GM12872 (cell line): ENCODE measurements around the gene C1QTNF6.

Source experiments
- TF ChIP-seq, protein P1 (sequence below): IDR thresholded peaks from 3 replicates; pipeline ENCODE4 v1.5.1; 2011; ENCODE audit warnings: low read depth, mild to moderate bottlenecking, low read length, moderate library complexity; ENCODE audit not compliant: insufficient read depth

Gene C1QTNF6

DNA sequence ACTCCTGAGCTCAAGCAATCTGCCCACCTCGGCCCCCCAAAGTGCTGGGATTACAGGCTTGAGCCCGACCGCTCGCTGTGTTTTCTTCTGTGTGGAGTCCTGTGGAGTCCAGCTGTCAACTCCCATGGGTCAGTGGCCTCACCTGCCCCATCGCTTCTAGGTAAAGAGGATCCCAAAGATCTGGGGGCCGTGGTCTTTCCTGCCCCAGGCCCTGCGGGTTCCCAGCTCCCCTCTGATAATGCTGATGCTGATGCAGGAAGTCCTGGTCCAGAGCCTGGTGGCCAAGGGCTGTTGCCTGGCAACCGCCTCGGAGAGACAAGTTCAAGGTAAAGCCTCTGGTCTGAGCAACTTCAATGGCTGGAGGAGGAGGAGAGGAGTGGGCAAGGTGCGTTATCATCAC is 14.7 kb upstream of the C1QTNF6 start:
- TF ChIP-seq, protein P1, sequence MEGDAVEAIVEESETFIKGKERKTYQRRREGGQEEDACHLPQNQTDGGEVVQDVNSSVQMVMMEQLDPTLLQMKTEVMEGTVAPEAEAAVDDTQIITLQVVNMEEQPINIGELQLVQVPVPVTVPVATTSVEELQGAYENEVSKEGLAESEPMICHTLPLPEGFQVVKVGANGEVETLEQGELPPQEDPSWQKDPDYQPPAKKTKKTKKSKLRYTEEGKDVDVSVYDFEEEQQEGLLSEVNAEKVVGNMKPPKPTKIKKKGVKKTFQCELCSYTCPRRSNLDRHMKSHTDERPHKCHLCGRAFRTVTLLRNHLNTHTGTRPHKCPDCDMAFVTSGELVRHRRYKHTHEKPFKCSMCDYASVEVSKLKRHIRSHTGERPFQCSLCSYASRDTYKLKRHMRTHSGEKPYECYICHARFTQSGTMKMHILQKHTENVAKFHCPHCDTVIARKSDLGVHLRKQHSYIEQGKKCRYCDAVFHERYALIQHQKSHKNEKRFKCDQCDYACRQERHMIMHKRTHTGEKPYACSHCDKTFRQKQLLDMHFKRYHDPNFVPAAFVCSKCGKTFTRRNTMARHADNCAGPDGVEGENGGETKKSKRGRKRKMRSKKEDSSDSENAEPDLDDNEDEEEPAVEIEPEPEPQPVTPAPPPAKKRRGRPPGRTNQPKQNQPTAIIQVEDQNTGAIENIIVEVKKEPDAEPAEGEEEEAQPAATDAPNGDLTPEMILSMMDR, result no peak

DNA sequence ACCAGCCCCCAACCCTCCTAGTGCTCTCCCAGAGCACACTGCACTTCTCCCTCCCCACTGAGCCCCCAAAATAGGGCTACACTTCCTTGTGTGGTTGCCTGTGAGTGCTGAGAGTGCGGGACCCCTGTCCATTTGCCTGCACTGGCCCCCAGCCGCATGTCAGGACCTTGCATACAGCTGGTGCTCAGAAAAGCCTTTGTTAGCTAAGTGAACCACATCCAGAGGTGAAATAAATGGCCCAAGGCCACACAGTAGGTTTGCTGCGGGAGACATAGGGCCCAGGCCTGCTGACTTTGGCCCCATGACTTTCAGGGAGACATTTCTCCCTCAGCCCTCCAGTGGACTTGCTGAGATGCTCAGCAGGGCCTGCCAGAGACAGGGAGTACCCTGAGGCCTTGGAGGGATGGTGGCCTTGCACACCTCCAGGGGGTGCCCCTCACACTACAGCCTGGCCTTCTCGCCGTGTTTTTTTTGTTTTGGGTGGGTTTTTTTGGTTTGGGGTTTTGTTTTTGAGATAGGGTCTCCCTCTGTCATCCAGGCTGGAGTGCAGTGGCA is 14.0 kb upstream of the C1QTNF6 start:
- TF ChIP-seq, protein P1, result no peak

DNA sequence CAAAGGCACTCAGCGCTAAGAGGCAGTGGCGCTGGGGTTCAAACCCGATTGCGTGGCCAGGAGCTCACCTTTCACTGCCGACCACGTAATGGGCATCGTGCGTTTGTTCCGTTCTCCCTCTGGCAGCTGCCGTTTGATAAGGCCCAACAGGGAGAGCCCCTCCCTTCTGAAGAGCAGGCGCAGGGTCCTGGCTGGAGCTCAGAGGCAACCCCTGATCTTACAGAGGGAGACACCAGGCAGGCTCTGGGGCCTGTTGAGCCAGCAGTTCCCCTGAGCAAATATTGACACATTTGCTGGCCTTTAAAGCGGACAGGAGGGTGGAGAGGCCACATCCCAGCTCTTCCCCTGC is 11.7 kb upstream of the C1QTNF6 start:
- TF ChIP-seq, protein P1, result no peak

DNA sequence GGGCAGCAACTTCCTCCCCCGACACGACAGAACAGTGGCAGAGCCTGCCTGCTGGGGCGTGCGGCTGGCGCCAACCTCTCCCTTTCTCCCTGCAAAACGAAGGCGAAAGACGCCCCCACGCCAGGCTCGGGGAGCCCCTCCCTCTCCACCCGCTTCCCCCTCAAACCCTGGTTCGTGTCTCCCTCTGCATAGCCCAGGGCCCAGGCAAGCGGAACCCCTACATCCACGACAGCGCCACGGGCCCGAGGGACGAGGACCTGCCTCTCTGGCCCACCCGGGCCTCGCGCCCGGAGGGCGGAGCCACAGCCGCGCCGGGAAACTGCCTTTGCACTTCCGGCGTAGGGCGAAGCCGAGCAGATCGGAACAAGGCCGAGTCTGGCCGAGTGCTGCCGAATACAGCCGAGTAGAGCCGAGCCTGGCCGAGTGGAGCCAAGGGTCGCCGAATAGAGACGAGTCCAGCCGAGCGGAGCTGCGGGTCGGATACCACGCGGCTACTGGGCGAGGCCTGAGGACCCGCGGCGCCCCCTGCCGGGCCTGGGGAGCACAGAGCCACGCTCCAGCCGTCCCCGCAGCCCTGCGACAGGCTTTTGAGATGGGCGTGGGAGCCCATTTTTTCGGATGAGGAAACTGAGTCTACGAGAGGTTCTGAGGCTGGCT is 11.2 kb upstream of the C1QTNF6 start:
- TF ChIP-seq, protein P1, result peak; percentile 90

DNA sequence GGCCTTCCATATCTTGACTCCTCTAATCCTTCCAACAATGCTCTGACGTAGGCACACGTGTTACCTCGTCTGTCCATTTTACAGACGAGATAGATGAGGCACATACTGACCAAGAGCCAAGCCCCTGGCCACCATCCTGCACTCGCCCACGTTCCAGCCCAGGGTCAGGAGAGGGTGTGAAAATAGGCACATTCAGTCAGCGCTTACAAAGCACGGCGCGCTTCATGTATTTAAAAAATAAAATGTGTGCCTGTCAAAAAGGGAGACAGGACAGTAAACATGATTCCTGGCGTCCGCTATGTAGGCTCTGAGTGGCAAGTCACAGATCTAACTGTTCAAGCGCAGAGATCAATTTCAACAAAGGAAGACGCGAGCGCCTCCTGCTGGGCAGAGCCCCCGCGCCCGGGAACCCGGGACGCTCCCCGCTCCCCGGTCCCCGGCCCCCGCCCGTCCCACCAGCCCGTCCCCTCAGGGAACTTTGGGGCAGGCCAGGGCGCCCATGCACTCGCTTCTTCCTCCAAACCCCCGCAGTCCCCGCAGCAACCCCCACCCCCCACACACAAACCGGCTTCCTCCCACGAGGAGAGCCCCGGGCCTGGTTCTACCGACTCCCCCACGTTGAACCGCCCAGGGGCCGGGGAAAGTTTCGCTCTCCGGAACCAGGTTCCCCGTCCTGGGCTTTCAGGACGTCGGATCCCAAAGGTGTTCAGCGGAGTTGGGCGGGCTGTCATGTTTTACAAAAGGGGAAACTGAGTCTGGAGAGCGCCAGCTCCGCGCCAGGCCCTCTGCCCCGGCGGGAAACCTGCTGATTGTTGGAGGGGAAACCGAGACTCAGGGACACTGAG is 10.4 kb upstream of the C1QTNF6 start:
- TF ChIP-seq, protein P1, result peak; percentile 79

DNA sequence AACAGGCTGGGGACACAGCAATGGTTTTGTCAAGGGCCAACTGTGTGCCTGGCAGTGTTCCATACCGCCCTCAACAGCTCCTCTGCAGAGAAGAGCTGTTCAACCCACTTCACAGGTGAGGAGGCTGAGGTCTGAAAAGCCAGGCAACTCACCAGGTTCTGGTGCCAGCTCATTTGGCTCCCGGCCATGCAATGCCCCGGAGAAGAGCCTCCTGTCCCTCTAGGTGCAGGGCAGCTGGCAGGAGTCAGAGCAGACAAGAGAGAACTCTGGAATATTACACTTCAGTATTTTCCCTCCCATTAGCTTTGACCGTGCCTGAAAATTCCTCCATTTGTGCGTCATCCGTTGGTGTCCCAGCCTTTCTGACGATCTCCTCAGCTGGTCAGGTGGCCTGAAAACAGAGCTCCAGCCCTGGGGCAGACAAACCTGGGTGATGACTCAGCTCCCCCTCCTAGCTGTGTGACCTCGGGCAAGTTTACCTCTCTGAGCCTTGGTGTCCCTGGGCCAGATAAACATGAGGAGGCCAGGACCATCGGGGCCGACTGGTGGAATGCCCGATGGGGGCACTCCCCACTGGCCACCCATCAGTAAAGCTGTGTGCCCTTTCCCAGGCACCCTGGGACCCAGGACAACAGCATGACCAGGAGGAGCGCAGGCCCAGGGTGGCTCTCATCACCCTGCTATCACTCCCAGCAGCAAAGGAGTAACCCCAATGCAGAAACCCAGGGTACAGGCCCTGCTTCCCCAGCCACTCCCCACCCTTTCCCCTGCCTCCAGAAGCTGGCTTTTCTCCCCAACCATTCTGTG is 9.6 kb upstream of the C1QTNF6 start:
- TF ChIP-seq, protein P1, result no peak
